Measurements from ENCODE around the gene ANXA2.
"Not testable (repeated sequence)": the region's sequence is repeated elsewhere in the genome, so short reads cannot be mapped to it uniquely, and the experiment has no call there.

Gene ANXA2

GRCh38 chr15:60397772-60398445 is at the start of gene ANXA2:
Gene ANXA2 (minus strand): TSS chr15:60397986. CDS start chr15:60386075, 11,911 bp downstream.
- DNase-seq = peak; percentile 8

GRCh38 chr15:60444289-60444912 is 46.6 kb upstream of the ANXA2 start:
- peak; percentile 29 for DNase-seq

GRCh38 chr15:60442763-60443162 is 45.0 kb upstream of the ANXA2 start:
- DNase-seq = no peak

GRCh38 chr15:60442031-60442650 is 44.4 kb upstream of the ANXA2 start:
- no peak for DNase-seq

- DNase-seq = no peak
Measured at GRCh38 chr15:60441331-60441730, 43.5 kb upstream of the ANXA2 start.

- no peak for DNase-seq
Measured at GRCh38 chr15:60438646-60439045, 40.9 kb upstream of the ANXA2 start.

GRCh38 chr15:60428935-60429334 is 31.1 kb upstream of the ANXA2 start:
- DNase-seq = no peak

GRCh38 chr15:60426870-60427508 is 29.2 kb upstream of the ANXA2 start:
- DNase-seq = no peak

GRCh38 chr15:60425461-60425860 is 27.7 kb upstream of the ANXA2 start:
- no peak for DNase-seq

- no peak for DNase-seq
Measured at GRCh38 chr15:60424006-60424405, 26.2 kb upstream of the ANXA2 start.

GRCh38 chr15:60423537-60423936 is 25.8 kb upstream of the ANXA2 start:
- peak; percentile 29 for DNase-seq

- no peak for DNase-seq
Measured at GRCh38 chr15:60421544-60421943, 23.8 kb upstream of the ANXA2 start.

GRCh38 chr15:60420203-60420716 is 22.5 kb upstream of the ANXA2 start:
- DNase-seq = no peak

- no peak for DNase-seq
Measured at GRCh38 chr15:60419753-60420152, 22.0 kb upstream of the ANXA2 start.

GRCh38 chr15:60418096-60418495 is 20.3 kb upstream of the ANXA2 start:
- DNase-seq = no peak

GRCh38 chr15:60417112-60417511 is 19.3 kb upstream of the ANXA2 start:
- no peak for DNase-seq

- DNase-seq = no peak
Measured at GRCh38 chr15:60416484-60416883, 18.7 kb upstream of the ANXA2 start.

- DNase-seq = peak; percentile 71
Measured at GRCh38 chr15:60414016-60414682, 16.4 kb upstream of the ANXA2 start.

GRCh38 chr15:60413231-60413824 is 15.5 kb upstream of the ANXA2 start:
- DNase-seq = no peak

GRCh38 chr15:60412807-60413206 is 15.0 kb upstream of the ANXA2 start:
- not testable (repeated sequence) for DNase-seq

GRCh38 chr15:60411774-60412425 is 14.1 kb upstream of the ANXA2 start:
- peak; percentile 76 for DNase-seq

- DNase-seq = not testable (repeated sequence)
Measured at GRCh38 chr15:60410350-60410749, 12.6 kb upstream of the ANXA2 start.

All from NCI-H1694 treated with DMSO at 0.1 percent for 48 hours (cell line).